ENCODE measurements around the gene DLX2. TPM values are rescaled to one million over a fixed set of nuclear protein-coding genes. Genes with fewer than 3 reads are reported as not detected.
"Not testable (repeated sequence)": the region's sequence is repeated elsewhere in the genome, so short reads cannot be mapped to it uniquely, and the experiment has no call there.

DLX2 gene
- total RNA-seq, 1 donor from 2014 or later: not detected

DNA sequence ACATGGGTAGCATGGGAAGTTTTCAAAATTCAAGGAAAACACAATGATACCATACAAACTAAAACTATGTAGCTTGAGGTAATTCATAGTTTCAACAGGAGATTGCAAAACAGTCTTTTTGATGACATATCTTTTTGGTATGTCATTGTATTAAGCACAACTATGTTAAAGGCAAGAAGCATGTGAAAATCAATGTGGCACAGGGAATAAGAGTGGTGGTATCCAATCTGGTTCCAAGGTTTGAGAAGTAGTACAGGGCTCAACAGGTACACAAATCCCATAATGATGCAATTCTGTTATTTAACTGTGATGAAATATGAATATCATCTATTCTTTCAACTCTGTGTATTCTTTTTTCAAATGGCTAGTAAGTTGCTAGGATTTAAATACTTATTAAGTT is 16.4 kb upstream of the DLX2 start:
- H3K9me3 Mint-ChIP-seq: no peaks in the 10 kb centered on the region
- no peak overlapping the region for H3K27ac Mint-ChIP-seq
- DNase-seq (ENCODE audit: low spot score): no peak
- H3K4me1 Mint-ChIP-seq (ENCODE audit: low read depth): no peaks in the 10 kb centered on the region
- H3K27me3 Mint-ChIP-seq (ENCODE audit: insufficient read depth): peaks cover 27% of the 10 kb centered on the region
- no peak overlapping the region for H3K4me3 Mint-ChIP-seq
- intact Hi-C loops (cut with micrococcal nuclease): no loop called here
- H3K36me3 Mint-ChIP-seq (ENCODE audit: low read depth): no peaks in the 10 kb centered on the region

DNA sequence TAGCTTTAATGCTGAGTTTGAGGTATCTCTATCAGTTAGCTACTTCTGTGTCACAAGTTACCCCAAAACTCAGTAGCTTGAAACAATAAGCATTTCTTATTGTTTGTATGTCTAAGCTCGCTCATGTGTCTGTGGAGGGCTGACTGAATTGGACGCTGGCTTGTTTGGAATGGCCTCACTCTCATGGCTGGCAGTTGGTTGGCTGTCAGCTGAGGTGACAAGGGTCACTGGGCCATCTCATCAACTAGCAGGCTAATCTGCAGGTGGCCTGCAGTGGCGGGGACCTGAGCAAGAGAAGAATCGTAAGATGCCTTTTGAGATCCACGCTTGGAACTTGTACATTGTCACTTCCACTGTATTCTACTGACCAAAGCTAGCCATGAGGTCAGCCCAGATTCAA is 13.4 kb upstream of the DLX2 start:
- no peak for DNase-seq (ENCODE audit: low spot score)
- Mint-ChIP-seq H3K27me3 (ENCODE audit: insufficient read depth) (peaks cover 42% of the 10 kb centered on the region), H3K9me3 (no peaks in the 10 kb centered on the region), H3K4me3 (no peak overlapping the region), H3K27ac (no peak overlapping the region), H3K36me3 (ENCODE audit: low read depth) (no peaks in the 10 kb centered on the region), H3K4me1 (ENCODE audit: low read depth) (no peaks in the 10 kb centered on the region)
- intact Hi-C loops (cut with micrococcal nuclease): no loop called here

DNA sequence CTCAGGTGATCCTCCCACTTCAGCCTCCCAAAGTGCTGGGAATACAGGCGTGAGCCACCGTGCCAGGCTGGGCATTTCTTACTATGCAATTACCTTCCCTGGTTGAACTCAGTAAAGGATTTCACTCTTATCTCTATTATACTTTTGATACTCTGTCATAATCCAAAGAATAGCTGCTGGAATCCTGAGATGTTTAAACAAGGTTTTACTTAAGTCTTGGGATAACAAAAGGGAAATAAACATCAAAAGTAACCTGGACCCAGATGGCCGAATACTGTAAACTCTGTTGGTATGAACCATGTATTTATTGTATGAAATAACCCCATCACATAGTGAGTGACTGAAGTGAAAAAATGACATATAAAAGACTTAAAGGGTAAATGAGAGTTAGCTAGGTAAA is 11.9 kb upstream of the DLX2 start:
- Mint-ChIP-seq H3K27ac (no peak overlapping the region), H3K27me3 (ENCODE audit: insufficient read depth) (peaks cover 42% of the 10 kb centered on the region), H3K4me3 (no peak overlapping the region), H3K36me3 (ENCODE audit: low read depth) (no peaks in the 10 kb centered on the region), H3K9me3 (no peaks in the 10 kb centered on the region), H3K4me1 (ENCODE audit: low read depth) (no peaks in the 10 kb centered on the region)
- intact Hi-C loops (cut with micrococcal nuclease): no loop called here
- DNase-seq (ENCODE audit: low spot score): no peak

DNA sequence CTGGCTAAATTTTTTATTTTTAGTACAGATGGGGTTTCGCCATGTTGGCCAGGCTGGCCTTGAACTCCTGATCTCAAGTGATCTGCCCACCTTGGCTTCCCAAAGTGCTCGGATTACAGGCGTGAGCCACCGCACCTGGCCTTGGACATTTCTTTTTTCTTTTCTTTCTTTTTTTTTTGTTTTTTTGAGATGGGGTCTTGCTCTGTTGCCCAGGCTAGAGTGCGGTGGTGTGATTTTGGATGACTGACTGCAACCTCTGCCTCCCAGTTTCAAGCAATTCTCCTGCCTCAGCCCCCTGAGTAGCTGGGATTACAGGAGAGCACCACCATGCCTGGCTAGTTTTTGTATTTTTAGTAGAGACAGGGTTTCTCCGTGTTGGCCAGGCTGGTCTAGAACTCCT is 11.5 kb upstream of the DLX2 start:
- DNase-seq (ENCODE audit: low spot score); H3K4me3 Mint-ChIP-seq; H3K9me3 Mint-ChIP-seq; intact Hi-C loops (cut with micrococcal nuclease); H3K36me3 Mint-ChIP-seq (ENCODE audit: low read depth); H3K27ac Mint-ChIP-seq; H3K4me1 Mint-ChIP-seq (ENCODE audit: low read depth): not testable (repeated sequence)
- H3K27me3 Mint-ChIP-seq (ENCODE audit: insufficient read depth): peaks cover 46% of the 10 kb centered on the region

DNA sequence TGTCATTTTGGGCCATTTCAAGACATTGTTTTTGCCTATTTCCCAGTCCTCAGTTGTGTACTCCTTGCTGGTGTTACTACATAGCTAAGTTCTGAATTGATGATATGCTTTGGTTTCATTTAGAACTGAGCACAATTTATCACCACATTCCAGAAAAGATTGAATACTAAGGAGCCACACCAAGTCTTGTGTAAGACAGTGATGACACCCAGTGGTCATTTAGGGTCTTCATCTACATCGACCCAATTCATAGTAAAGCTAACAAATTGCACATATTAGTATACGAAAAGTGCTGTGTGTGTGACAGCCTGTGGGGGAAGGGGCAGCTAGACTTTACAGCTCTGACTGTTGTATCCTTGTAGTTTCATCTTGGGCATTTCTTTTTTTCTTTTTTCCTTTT is 10.9 kb upstream of the DLX2 start:
- no peak overlapping the region for H3K27ac Mint-ChIP-seq
- intact Hi-C loops (cut with micrococcal nuclease): no loop called here
- H3K4me1 Mint-ChIP-seq (ENCODE audit: low read depth): no peaks in the 10 kb centered on the region
- H3K27me3 Mint-ChIP-seq (ENCODE audit: insufficient read depth): peaks cover 46% of the 10 kb centered on the region
- no peaks in the 10 kb centered on the region for H3K36me3 Mint-ChIP-seq (ENCODE audit: low read depth)
- no peak for DNase-seq (ENCODE audit: low spot score)
- H3K9me3 Mint-ChIP-seq: no peaks in the 10 kb centered on the region
- H3K4me3 Mint-ChIP-seq: no peak overlapping the region

DNA sequence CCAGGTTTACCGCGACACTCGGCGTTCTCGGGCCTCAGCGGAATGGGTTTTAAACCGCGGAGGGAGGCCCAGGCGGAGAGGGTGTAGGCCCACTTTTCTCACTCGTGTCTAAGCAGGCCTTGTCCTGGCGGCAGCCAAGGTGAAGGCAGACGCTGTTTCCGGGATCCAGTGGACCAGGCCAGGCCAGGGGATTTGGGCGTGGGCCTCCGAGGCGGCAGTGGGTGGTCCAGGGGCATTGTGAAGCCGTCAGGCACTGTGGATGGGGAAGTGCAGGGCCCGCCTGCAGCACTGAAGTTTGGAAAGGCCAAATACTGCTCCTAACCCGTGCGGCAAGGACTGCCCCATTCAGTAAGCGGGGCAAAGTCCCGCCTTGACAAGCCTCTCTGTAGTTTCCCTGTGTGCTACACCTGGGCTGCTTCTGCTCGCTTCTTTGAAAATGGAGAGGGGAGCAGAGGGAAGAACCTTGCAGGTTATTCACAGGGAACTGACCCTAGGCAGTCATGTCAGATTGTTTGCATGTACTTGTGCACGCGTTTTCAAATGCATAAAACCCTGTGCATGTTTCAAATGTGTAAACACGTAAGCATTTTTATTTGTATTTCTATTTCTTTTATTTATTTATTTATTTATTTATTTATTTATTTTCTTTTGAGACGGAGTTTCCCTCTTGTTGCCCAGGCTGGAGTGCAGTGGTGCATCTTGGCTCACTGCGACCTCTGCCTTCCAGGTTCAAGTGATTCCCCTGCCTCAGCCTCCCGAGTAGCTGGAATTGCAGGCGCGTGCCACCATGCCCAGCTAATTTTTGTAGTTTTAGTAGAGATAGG is 7.5 kb upstream of the DLX2 start:
- Mint-ChIP-seq H3K4me1 (ENCODE audit: low read depth) (peaks cover 27% of the 10 kb centered on the region), H3K9me3 (no peaks in the 10 kb centered on the region), H3K4me3 (no peak overlapping the region), H3K36me3 (ENCODE audit: low read depth) (peaks cover 5% of the 10 kb centered on the region), H3K27ac (no peak overlapping the region), H3K27me3 (ENCODE audit: insufficient read depth) (peaks cover 68% of the 10 kb centered on the region)
- no peak for DNase-seq (ENCODE audit: low spot score)
- intact Hi-C loops (cut with micrococcal nuclease): loop anchor here (5.0 to 10.0 kb wide), 2 partner anchors 38 to 295 kb away; no protein-coding TSS in a partner anchor

DNA sequence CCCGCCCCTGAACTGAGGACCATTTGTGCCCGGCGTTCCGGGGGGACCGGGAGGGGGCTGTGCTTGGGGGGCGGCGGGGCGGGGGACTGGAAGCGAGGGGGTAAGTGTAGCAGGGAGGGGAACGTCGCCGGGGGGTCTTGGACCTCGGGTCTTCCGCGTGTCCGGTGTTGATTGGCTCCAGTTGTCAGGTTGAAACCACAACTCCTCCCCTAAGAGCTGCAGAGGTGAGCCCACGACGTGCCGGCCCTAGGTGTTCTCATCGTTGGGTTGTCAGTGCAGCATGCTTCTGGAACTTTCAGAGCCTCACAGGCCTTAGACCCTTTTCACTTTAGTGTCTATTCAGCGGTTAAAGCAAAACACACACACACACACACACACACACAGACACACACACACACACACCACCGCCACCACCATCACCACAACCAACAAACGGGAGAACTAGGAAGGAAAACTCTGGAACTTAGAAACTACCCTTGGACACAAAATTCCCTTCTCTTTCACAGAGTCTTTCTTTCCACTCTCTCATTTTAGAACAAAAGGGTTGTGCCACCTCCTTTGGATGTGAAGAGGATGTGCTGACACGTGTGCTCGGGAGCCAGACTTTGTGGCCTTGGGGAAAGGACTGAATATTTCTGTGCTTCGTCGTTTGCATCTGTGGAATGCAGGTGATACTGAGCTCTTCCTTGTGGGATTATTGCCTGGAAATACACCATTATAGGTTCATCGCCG is 6.7 kb upstream of the DLX2 start:
- Mint-ChIP-seq H3K36me3 (ENCODE audit: low read depth) (peaks cover 7% of the 10 kb centered on the region), H3K27ac (no peak overlapping the region), H3K9me3 (no peaks in the 10 kb centered on the region), H3K4me1 (ENCODE audit: low read depth) (peaks cover 30% of the 10 kb centered on the region), H3K27me3 (ENCODE audit: insufficient read depth) (peaks cover 70% of the 10 kb centered on the region), H3K4me3 (no peak overlapping the region)
- intact Hi-C loops (cut with micrococcal nuclease): loop anchor here (5.0 to 10.0 kb wide), 2 partner anchors 37 to 295 kb away; no protein-coding TSS in a partner anchor
- no peak for DNase-seq (ENCODE audit: low spot score)

DNA sequence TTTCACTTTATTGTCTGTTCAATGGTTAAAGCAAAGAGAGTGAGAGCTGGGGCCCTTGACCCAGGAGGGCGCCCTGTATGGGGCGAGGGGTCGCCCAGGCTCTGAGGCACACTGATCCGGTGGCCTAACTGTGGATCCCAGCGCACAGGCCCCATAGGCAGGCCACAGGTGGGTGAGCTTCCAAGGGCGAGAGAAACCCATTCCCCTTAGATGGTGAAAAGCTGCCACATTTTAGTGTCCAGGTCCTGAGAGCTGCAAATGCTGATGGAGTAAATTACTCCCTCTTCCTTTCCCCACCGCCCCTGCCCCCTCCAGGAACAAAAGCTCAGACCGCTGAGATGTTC is 5.9 kb upstream of the DLX2 start:
- Mint-ChIP-seq H3K36me3 (ENCODE audit: low read depth) (peaks cover 7% of the 10 kb centered on the region), H3K27ac (no peak overlapping the region), H3K4me3 (no peak overlapping the region), H3K4me1 (ENCODE audit: low read depth) (peaks cover 39% of the 10 kb centered on the region), H3K9me3 (no peaks in the 10 kb centered on the region), H3K27me3 (ENCODE audit: insufficient read depth) (peaks cover 76% of the 10 kb centered on the region)
- intact Hi-C loops (cut with micrococcal nuclease): loop anchor here (5.0 to 10.0 kb wide), 2 partner anchors 36 to 294 kb away; no protein-coding TSS in a partner anchor
- DNase-seq (ENCODE audit: low spot score): no peak

DNA sequence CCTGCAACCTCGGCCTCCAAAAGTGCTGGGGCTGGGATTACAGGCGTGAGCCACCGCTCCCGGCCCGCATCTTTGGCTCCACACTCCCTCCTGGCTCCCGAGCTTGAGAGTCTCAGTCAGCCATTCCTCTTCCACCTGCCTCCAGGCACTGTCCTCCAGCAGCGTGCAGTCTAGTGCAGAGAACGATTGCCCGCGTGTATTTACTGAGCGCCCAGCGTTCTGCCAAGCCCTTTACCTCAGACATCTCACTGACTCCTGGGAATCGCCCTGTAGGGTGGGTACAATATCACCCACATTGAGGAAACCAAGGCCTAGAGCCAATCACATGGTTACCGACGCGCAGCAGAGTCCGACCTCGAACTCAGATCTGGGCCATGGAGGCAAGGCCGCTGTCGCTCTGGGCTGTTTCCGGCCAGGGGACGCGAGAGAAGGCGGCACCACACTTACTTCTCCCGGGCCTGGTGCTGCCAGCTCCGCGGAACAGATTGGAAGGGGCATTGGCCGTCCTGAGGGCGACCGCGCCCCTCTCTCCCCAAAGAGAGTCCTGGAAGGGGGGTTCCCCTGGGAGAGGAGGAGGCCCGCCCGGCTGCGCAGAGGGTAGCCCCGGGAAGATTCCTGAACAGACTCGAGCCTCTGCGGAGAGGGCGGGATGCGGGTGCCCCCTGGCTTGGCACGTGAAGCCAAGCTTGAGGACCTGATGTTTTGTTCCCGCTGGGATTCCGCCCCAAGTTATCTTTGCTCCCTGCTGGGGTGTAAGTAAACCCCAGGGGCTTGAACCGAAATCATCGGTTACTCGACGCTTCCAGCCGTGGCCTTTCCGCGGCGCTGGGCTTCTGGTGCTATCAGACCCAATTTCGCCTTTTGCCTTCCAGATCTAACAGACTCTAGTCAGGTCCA is 5.2 kb upstream of the DLX2 start:
- peaks cover 7% of the 10 kb centered on the region for H3K36me3 Mint-ChIP-seq (ENCODE audit: low read depth)
- no peak overlapping the region for H3K27ac Mint-ChIP-seq
- no peak overlapping the region for H3K4me3 Mint-ChIP-seq
- intact Hi-C loops (cut with micrococcal nuclease): loop anchor here (5.0 to 10.0 kb wide), 2 partner anchors 36 to 293 kb away; no protein-coding TSS in a partner anchor
- no peak for DNase-seq (ENCODE audit: low spot score)
- H3K9me3 Mint-ChIP-seq: no peaks in the 10 kb centered on the region
- peaks cover 44% of the 10 kb centered on the region for H3K4me1 Mint-ChIP-seq (ENCODE audit: low read depth)
- H3K27me3 Mint-ChIP-seq (ENCODE audit: insufficient read depth): peaks cover 79% of the 10 kb centered on the region

DNA sequence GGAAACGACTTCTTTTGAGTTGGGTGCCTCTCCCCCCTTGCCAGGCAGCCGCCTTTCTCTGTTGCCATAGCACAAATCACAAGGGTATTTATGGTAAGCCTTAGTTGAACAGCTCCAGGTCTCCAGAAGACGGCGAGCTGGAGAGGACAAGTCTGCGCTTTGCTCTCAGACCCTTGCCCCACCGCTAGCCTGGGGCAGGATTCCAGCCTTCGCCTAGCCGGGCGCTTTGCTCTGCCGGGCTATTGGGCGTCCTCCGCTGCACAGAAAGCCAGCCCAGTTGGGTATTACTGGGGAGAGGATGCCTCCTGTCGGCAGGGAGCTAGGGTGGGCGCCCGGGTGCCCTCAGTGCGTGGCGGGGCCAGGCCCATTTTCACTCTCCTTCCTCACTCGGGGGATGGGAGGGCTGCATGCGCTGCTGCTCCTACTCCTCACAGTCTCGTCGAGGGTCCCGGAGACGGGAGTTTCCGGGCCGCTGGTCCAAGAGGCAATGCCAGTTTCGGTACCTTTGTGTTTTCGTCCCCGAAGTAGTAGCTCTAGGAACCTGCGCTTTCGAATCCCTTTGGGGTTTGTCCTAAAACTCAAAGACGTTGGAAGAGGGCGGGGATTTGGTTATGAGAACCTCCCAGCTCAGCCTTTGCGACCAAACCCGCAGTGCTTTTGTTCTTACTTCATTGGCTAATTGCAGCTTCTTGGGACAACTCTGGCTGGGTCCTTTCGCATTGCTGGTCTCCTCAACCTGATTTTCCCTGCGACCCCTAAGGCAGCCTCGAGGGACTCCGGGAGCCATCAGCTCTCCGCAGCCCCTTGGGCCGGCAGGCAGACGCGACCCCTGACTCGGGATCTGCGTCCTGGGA is 3.6 kb upstream of the DLX2 start:
- no peaks in the 10 kb centered on the region for H3K9me3 Mint-ChIP-seq
- peaks cover 55% of the 10 kb centered on the region for H3K4me1 Mint-ChIP-seq (ENCODE audit: low read depth)
- no peak for DNase-seq (ENCODE audit: low spot score)
- no peak overlapping the region for H3K27ac Mint-ChIP-seq
- H3K27me3 Mint-ChIP-seq (ENCODE audit: insufficient read depth): peaks cover 82% of the 10 kb centered on the region
- H3K4me3 Mint-ChIP-seq: no peak overlapping the region
- intact Hi-C loops (cut with micrococcal nuclease): loop anchor here (5.0 to 10.0 kb wide), 2 partner anchors 34 to 292 kb away; no protein-coding TSS in a partner anchor
- H3K36me3 Mint-ChIP-seq (ENCODE audit: low read depth): peaks cover 7% of the 10 kb centered on the region

DNA sequence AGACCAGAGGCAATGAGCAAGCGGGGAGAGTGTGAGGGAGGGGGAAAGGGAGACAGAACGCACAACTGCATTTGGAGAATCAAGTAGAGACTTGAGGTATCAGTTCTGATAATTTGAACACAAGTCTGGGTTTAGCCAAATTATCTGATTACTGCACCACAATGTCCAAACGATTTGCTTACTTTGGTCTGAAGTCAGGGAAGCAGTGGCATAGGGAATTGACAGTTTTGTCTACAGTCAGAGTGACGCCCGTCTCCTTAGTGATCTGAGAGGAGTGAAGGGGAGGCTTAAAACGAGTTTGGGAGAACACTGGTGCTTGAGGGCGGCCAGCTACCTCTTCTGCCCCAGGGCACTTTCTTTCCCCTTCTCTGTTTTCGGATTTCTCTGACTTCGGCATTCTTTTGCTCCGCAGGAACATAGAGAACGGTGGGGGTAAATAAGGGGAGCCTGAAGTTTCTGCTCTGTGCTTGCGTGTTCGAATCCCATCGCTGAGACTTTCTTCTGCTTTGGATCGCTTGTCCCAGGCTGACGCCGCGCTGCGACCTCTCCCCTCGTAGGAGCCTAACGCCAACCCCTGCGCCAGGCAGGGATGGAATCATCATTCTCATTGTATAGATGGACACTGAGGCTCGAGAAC is 2.9 kb upstream of the DLX2 start:
- intact Hi-C loops (cut with micrococcal nuclease): loop anchor here (2.0 to 10.0 kb wide), 3 partner anchors 33 to 507 kb away; no protein-coding TSS in a partner anchor
- no peaks in the 10 kb centered on the region for H3K9me3 Mint-ChIP-seq
- no peak for DNase-seq (ENCODE audit: low spot score)
- peaks cover 55% of the 10 kb centered on the region for H3K4me1 Mint-ChIP-seq (ENCODE audit: low read depth)
- H3K27ac Mint-ChIP-seq: no peak overlapping the region
- H3K27me3 Mint-ChIP-seq (ENCODE audit: insufficient read depth): peaks cover 84% of the 10 kb centered on the region
- H3K4me3 Mint-ChIP-seq: no peak overlapping the region
- H3K36me3 Mint-ChIP-seq (ENCODE audit: low read depth): peaks cover 7% of the 10 kb centered on the region

All from activated T-helper 1 cell treated with anti-CD3 and anti-CD28 coated beads, Interleukin-12 subunit alpha, Interleukin-12 subunit beta, Interleukin-2, Interleukin-4 antibody, amounts not matched to agents 30 ng/mL and 10 ng/mL and 1 ng/mL, durations not matched to agents 14 hours and 24 hours and 36 hours (primary cell).